Stimulated activated CD4-positive, alpha-beta T cell treated with anti-CD3 and anti-CD28 coated beads, Interleukin-4, amount 100 ng/mL, for 4 hours (primary cell): ENCODE data around the gene ARPC1A.
"Not testable (repeated sequence)": the region's sequence is repeated elsewhere in the genome, so short reads cannot be mapped to it uniquely, and the experiment has no call there.

Experiments used
- DNase-seq, 2 experiments: peaks; one replicate each; pipeline ENCODE4 v3.0.0-alpha.2; 2020

ARPC1A gene

GRCh38 chr7:99324559-99324958 lies 1.1 kb upstream of the ARPC1A start:
- no peak for DNase-seq

- no peak for DNase-seq
Measured at GRCh38 chr7:99325001-99325493, 651 bp upstream of the ARPC1A start.

DNA sequence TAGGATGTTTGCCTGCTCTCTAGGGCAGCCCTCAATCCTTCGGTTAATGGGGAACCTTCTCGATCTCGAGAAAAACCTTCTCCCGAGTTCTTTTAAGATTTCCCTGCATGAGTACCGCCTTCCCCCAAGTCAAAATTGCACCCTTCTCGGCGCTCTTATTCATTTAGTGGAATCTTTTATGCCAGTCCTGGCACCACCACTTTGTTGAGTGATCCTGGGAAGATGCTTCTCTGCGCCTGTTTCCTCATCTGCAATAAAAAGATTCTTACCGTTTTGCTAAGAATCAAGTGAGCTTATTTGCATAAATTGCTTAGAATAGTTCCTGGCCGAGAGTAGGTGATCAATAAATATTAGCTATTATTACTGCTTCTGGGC lies 697 bp downstream of the ARPC1A start:
- no peak for DNase-seq

- DNase-seq: not testable (repeated sequence)
Measured at GRCh38 chr7:99330314-99330961, 4.7 kb downstream of the ARPC1A start.

- no peak for DNase-seq
Measured at GRCh38 chr7:99331002-99331401, 5.3 kb downstream of the ARPC1A start.

DNA sequence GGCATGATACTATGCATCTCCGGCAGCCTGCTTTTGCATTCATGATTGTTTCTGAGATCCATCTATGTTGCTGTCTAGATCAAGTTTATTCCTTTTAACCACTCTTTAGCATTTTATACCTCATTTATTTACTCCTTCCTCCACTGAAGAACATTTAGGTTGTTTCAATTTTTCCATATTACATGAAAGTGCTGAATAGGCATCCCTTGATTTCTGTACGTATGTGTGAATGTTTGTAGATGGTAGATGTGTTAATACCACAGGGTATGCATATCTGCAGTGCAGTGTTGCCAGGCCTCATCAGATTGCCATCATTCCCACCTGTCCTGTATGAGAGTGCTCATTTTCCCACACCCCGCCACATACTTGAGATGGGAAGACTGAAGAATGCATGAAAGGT lies 13.9 kb downstream of the ARPC1A start:
- no peak for DNase-seq

DNA sequence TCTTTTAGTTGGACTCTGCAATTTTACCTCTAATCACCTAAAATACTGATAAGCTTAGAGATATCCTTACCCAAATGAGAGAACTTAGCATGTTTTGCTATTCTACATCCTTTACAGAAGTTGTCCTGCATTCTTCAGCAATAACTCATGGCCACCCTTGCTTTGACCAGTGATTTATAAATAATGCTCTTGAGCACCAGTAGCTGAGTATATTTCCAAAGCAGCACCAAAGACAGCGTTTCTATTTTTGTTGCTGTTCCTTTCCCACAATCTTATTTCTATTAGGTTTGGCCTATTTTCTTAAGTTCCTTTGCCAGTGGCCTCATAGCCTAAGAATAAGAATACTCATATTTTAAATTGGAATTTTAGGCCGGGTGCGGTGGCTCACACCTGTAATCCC lies 15.0 kb downstream of the ARPC1A start:
- DNase-seq: no peak

GRCh38 chr7:99344061-99344647 lies 18.5 kb downstream of the ARPC1A start:
- no peak for DNase-seq

GRCh38 chr7:99350641-99351040 lies 24.9 kb downstream of the ARPC1A start:
- not testable (repeated sequence) for DNase-seq

DNA sequence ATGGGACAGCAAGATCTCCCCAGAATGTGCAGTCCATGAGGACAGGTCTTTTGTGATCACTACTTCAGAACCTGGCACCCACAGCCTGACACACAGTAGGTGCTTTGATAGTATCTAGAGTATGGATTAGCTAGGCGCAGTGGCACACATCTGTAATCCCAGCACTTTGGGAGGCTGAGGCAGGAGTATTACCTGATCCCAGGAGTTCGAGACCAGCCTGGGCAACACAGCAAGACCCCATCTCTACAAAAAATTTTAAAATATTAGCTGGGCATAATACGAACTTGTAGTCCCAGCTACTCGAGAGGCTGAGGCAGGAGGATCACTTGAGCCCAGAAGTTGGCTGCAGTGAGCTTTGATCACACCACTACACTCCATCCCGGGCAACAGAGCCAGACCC lies 26.5 kb downstream of the ARPC1A start:
- DNase-seq: no peak

- no peak for DNase-seq
Measured at GRCh38 chr7:99355098-99355497, 29.4 kb downstream of the ARPC1A start.

DNA sequence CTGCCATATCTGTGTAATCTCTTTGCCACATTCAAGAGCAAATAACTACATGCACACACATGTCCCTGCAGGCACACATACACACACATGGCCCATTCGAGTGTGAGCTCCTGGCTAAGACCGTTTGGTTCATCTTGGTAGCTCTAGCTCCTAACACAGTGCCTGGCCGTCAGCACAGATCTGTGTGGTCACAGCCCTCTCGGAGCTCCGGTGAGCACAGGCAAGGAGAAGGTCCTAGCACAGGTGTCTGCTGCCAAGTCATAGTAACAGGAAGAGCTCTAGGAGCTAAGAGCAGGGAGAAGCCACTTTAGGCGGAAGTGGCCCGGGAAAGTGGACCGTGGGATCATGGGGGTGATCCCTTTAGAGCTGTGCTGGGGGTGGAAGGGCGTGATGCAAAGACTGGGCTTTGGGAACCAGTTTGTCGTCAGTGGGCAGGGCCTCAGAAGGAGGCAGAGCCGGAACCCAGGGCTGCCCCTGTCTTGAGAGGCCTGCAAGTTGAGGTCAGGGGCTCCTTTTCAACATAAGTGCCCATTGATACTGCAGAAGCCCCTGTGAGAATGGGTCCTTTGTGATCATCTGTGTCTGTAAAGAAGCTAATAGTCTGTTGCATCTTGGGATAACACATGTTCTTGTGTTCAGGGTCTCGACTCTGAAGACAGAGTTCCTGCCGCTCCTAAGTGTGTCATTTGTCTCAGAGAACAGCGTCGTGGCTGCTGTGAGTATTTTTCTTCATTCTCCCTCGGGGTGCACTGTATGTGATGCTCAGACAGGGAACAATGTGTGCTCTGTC lies 32.2 kb downstream of the ARPC1A start:
- DNase-seq: no peak

GRCh38 chr7:99358521-99358920 lies 32.8 kb downstream of the ARPC1A start:
- not testable (repeated sequence) for DNase-seq

DNA sequence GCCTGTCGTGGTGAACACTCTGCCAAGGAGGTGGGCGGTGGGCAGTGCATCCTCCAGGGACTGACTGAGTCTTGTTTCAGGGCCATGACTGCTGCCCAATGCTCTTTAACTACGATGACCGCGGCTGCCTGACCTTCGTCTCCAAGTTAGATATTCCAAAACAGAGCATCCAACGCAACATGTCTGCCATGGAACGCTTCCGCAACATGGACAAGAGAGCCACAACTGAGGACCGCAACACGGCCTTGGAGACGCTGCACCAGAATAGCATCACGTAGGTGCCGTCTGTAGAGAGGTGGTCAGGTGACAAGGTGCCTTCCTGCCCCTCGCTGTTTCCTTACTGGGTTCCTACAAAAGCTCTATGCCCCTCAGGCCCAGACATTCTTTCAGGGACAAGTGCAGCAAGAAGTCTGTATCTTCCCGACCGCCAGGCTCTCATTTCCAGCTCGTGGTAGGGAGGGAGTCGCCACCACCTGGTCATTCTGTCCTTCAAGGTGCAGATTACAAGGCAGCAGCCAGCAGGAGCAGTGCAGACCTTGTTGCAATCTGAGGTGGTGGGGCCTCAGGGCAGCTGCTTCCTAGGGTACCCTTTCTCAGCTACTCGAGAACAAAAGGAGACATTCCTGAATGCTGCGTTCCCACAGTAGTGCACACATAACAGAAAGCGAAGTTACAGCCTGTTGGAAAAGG lies 33.9 kb downstream of the ARPC1A start:
- DNase-seq: no peak

DNA sequence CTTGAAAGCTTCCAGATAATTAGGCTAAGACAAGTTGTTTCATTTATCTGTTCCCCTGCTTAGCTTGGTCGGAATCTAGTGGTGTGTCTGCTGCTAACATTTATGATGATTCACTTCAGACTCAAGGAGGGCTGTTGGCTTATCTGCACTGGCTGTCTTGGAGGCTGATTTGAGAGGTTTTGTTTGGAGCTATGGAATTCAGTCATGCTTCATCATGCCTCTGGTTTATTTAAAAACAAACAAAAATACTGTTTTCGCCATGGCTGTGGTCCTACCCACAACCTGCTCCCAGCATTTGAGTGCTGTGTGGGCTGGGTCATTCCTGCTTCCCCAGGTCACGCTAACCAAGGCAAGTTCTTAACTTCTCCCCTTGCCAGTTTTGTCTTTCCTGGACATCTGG lies 37.1 kb downstream of the ARPC1A start:
- no peak for DNase-seq

- DNase-seq: no peak
Measured at GRCh38 chr7:99363286-99363685, 37.6 kb downstream of the ARPC1A start.

GRCh38 chr7:99365318-99366141 lies 39.8 kb downstream of the ARPC1A start:
- DNase-seq: peak; percentile 61 to 62

GRCh38 chr7:99366646-99367045 lies 40.9 kb downstream of the ARPC1A start:
- DNase-seq: no peak

DNA sequence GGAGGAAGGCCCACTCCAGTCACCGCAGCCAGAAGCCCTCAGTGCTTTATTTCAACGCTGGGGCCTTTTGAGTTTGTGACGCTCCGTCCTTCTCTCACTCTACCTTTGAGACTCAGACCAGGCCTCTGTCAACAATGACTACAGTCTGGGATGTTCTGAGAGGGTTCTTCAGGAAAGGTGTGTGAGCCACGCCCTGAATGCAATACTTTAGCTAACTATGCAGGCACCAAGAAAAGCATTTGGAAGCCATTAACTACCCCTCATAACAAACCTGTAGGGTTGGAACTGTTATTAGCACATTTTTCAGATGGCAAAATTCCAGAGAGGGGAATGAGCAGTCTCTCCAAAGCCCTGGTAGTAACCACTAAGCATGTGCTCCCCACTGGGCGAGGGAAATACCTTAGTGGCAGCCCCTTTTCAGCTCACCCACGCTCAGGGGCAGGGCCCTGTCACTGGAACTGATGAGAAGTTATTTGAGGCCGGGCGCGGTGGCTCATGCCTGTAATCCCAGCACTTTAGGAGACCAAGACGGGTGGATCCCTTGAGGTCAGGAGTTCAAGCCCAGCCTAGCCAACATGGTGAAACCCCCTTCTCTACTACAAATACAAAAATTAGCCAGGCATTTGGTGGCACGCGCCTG lies 43.2 kb downstream of the ARPC1A start:
- no peak for DNase-seq

GRCh38 chr7:99369767-99370391 lies 44.2 kb downstream of the ARPC1A start:
- DNase-seq: no peak

DNA sequence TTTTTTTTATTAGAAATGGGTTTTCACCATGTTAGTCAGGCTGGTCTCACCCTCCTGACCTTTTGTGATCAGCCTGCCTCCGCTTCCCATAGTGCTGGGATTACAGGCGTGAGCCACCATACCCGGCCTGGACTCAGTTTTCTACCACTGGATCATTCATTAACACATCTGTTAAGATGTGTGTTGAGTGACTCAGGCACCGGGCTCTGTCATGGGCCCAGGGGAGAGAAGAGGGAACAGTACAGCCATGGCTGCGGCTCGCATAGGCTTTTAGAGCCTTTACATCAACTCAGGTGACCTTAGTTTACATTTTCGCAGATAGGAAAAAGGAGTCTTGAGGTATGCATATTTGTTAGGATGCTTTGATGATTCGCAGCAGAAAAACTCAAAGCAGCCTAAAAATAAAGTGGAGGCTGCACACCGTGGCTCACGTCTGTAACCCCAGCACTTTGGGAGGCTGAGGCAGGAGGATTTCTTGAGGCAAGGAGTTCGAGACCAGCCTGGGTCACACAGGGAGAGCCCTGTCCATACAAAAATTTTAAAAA lies 45.8 kb downstream of the ARPC1A start:
- no peak for DNase-seq
